Endodermal cell (in vitro differentiated cells): Measurements from ENCODE around the gene UBE2D3. TPM values are rescaled to one million over a fixed set of nuclear protein-coding genes. Genes with fewer than 3 reads are reported as not detected.
A peak's percentile ranks its signal among the peaks of the same experiment; 100 is the strongest.

ENCODE experiments used
- DNase-seq: peaks from one replicate; pipeline ENCODE4 v3.0.0-alpha.2; 2017
- H3K27ac ChIP-seq: 2 replicates; pipeline ENCODE4 v1.5.1; 2013; ENCODE audit warnings: mild to moderate bottlenecking, low read depth, low read length, moderate library complexity
- H3K27me3 ChIP-seq: 2 replicates; pipeline ENCODE4 v1.6.1; 2013; ENCODE audit warnings: mild to moderate bottlenecking, low read length, moderate library complexity; ENCODE audit not compliant: insufficient read depth, control insufficient read depth, poor library complexity, severe bottlenecking
- H3K36me3 ChIP-seq: 2 replicates; pipeline ENCODE4 v1.7.0; 2013; ENCODE audit warnings: mild to moderate bottlenecking, low read length, moderate library complexity; ENCODE audit not compliant: control insufficient read depth, insufficient read depth
- H3K4me1 ChIP-seq: one replicate; pipeline ENCODE4 v1.7.0; 2013; ENCODE audit warnings: low read length; ENCODE audit not compliant: control insufficient read depth, insufficient read depth
- H3K4me3 ChIP-seq: 2 replicates; pipeline ENCODE4 v1.5.1; 2013; ENCODE audit warnings: mild to moderate bottlenecking, low read length, moderate library complexity
- H3K9ac ChIP-seq: 2 replicates; pipeline ENCODE4 v1.6.1; 2013; ENCODE audit warnings: mild to moderate bottlenecking, low read length, moderate library complexity; ENCODE audit not compliant: poor library complexity, severe bottlenecking; ENCODE audit errors: extremely low read depth
- H3K9me3 ChIP-seq: 2 replicates; pipeline ENCODE4 v1.6.1; 2013; ENCODE audit warnings: mild to moderate bottlenecking, low read length, moderate library complexity; ENCODE audit not compliant: control insufficient read depth
- H3K27ac Mint-ChIP-seq: 2 replicates; pipeline ENCODE4 v1.8.0; 2020; ENCODE audit warnings: mixed read lengths
- H3K27me3 Mint-ChIP-seq: 2 replicates; pipeline ENCODE4 v1.8.0; 2021; ENCODE audit warnings: mild to moderate bottlenecking, mixed read lengths; ENCODE audit not compliant: insufficient read depth
- H3K36me3 Mint-ChIP-seq: 2 replicates; pipeline ENCODE4 v1.8.0; 2020; ENCODE audit warnings: low read depth, mixed read lengths
- H3K4me1 Mint-ChIP-seq: 2 replicates; pipeline ENCODE4 v1.8.0; 2020; ENCODE audit warnings: mixed read lengths
- H3K4me3 Mint-ChIP-seq: 2 replicates; pipeline ENCODE4 v1.8.0; 2020; ENCODE audit warnings: mild to moderate bottlenecking, moderate library complexity, mixed read lengths
- H3K9me3 Mint-ChIP-seq: 2 replicates; pipeline ENCODE4 v1.8.0; 2020; ENCODE audit warnings: mild to moderate bottlenecking, mixed read lengths
- CTCF ChIP-seq: fragments of 200-600 bp; sonication (generic); conservative IDR thresholded peaks from 2 replicates; pipeline ENCODE4 v1.5.0; 2021; ENCODE audit warnings: antibody characterized with exemption, mild to moderate bottlenecking
- WGBS, 2 experiments: methylation state at CpG; one replicate each; pipeline versions ENCODE4 v1.1.5 to v1.1.7; 2013; ENCODE audit warnings: missing lambda C conversion rate in 2 of 2, mixed read lengths in 1 of 2; ENCODE audit not compliant: insufficient coverage in 1 of 2, insufficient read length in 1 of 2; 5-methylcytosine and 5-hydroxymethylcytosine counted together
- total RNA-seq, 2 donors: library from RNA; stranded (reverse); fragmentation: NEBNext Ultra II Directional in 1 of 2; extraction: Animal tissue kit (Norgen Biotek cat#: 25700) in 1 of 2; gene quantifications; 2 replicates in 1 of 2; 3 replicates in 1 of 2; pipeline ENCODE4 v1.2.1, GENCODE V29; 2021

Gene UBE2D3
- total RNA-seq, 2 donors from 2014 or later, result 283 to 310 TPM

- no peak overlapping the region for H3K4me3 ChIP-seq
- no peak for DNase-seq
- peak overlapping the region; percentile 11 for H3K27ac Mint-ChIP-seq
- no peaks in the 10 kb centered on the region for H3K27me3 ChIP-seq
- H3K9ac ChIP-seq, result no peak overlapping the region
- H3K9me3 Mint-ChIP-seq, result no peaks in the 10 kb centered on the region
- TF ChIP-seq CTCF, result no peak
- WGBS, 2 experiments, result 90 to 96% methylated on average over 7 to 9 of the region's 9 CpGs
- H3K27me3 Mint-ChIP-seq, result no peaks in the 10 kb centered on the region
- H3K4me3 Mint-ChIP-seq, result no peak overlapping the region
- no peaks in the 10 kb centered on the region for H3K4me1 ChIP-seq
- H3K9me3 ChIP-seq, result no peaks in the 10 kb centered on the region
- H3K27ac ChIP-seq, result no peak overlapping the region
- H3K4me1 Mint-ChIP-seq, result peaks cover 52% of the 10 kb centered on the region
- H3K36me3 Mint-ChIP-seq, result peaks cover 32% of the 10 kb centered on the region
- H3K36me3 ChIP-seq, result peaks cover 70% of the 10 kb centered on the region
Observed at GRCh38 chr4:102817613-102818268, 9.6 kb downstream of the UBE2D3 start.

GRCh38 chr4:102817021-102817605, 10.2 kb downstream of the UBE2D3 start:
- Mint-ChIP-seq H3K27ac (peak overlapping the region; percentile 18), H3K4me3 (no peak overlapping the region), H3K9me3 (no peaks in the 10 kb centered on the region), H3K27me3 (no peaks in the 10 kb centered on the region), H3K4me1 (peaks cover 52% of the 10 kb centered on the region), H3K36me3 (peaks cover 29% of the 10 kb centered on the region)
- H3K9ac ChIP-seq, result no peak overlapping the region
- DNase-seq, result no peak
- no peaks in the 10 kb centered on the region for H3K9me3 ChIP-seq
- H3K4me1 ChIP-seq, result no peaks in the 10 kb centered on the region
- no peak overlapping the region for H3K27ac ChIP-seq
- no peak for TF ChIP-seq CTCF
- no peaks in the 10 kb centered on the region for H3K27me3 ChIP-seq
- peaks cover 66% of the 10 kb centered on the region for H3K36me3 ChIP-seq
- no peak overlapping the region for H3K4me3 ChIP-seq
- 80 to 100% methylated on average over 2 to 3 of the region's 3 CpGs for WGBS, 2 experiments

GRCh38 chr4:102815981-102816380, 11.4 kb downstream of the UBE2D3 start:
- no peak overlapping the region for H3K9ac ChIP-seq
- H3K36me3 ChIP-seq, result peaks cover 58% of the 10 kb centered on the region
- Mint-ChIP-seq H3K4me1 (peaks cover 53% of the 10 kb centered on the region), H3K27me3 (no peaks in the 10 kb centered on the region), H3K9me3 (no peaks in the 10 kb centered on the region), H3K4me3 (no peak overlapping the region), H3K27ac (no peak overlapping the region), H3K36me3 (peaks cover 31% of the 10 kb centered on the region)
- H3K9me3 ChIP-seq, result no peaks in the 10 kb centered on the region
- no peak for DNase-seq
- H3K4me3 ChIP-seq, result no peak overlapping the region
- no peak for TF ChIP-seq CTCF
- no peak overlapping the region for H3K27ac ChIP-seq
- H3K4me1 ChIP-seq, result no peaks in the 10 kb centered on the region
- 96 to 100% methylated on average over 2 of the region's 2 CpGs for WGBS, 2 experiments
- H3K27me3 ChIP-seq, result no peaks in the 10 kb centered on the region
